A549 treated with DMSO at 1 μM for 4 hours (cell line): ENCODE data around the gene SEMA5B. TPM values are rescaled to one million over a fixed set of nuclear protein-coding genes. Genes with fewer than 3 reads are reported as not detected.

Source experiments
- total RNA-seq: library from RNA; stranded (reverse); fragments of 200-300 nt; extraction: Qiagen RNA extraction; gene quantifications from 5 replicates; pipeline ENCODE4 v1.2.3, GENCODE V29; 2022; ENCODE audit warnings: low read depth

The SEMA5B gene
- total RNA-seq = 0.16 to 1.1 TPM (median 0.26 TPM) in 5 replicates

GRCh38 chr3:123027292-123028232, at the start of gene SEMA5B:
SEMA5B (minus strand) TSS chr3:123027763; CDS start chr3:122961263, 66,500 bp downstream.

GRCh38 chr3:123066896-123067688, 39.5 kb upstream of the SEMA5B start, which contains the start of gene PDIA5:
PDIA5 (plus strand) TSS chr3:123067025; CDS start chr3:123067165, 140 bp downstream.

Other genes with a start within 250 kb of the SEMA5B start
- 5.5 to 6.9 TPM (median 6.3 TPM) in 5 replicates for gene HSPBAP1, start 233.9 kb downstream of the SEMA5B start, total RNA-seq
- 9.7 to 17.2 TPM (median 15.8 TPM) in 5 replicates for gene SLC49A4, start 232.7 kb downstream of the SEMA5B start, total RNA-seq
- gene PDIA5, start 39.3 kb upstream of the SEMA5B start, total RNA-seq = 22.1 to 26.3 TPM (median 24.2 TPM) in 5 replicates
- gene SEC22A, start 174.2 kb upstream of the SEMA5B start, total RNA-seq = 20.7 to 23.3 TPM (median 21.4 TPM) in 5 replicates